MV-4-11 (cell line): ENCODE results near the gene SLC2A4.
"Not testable (repeated sequence)": the region's sequence is repeated elsewhere in the genome, so short reads cannot be mapped to it uniquely, and the experiment has no call there.

Experiments used
- DNase-seq: peaks from one replicate; lab custom pipeline; 2025; lab: John Stamatoyannopoulos, UW

The SLC2A4 gene

DNA sequence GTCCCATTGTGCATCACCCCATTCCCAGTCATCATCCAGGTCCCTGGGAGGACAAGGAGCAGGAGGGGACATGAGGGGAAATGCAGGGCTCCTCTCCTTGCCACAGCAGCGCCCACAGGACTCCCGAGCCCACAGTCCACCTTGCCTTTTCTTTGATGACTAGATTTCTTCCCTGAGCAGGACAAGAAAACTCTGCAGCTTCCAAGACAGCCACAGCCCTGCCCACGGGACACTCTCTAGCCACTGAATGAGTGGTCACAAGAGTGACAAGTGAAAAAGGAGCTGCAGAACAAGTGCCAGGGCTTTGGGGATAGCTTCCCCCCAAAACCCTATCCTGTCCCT, 42.9 kb downstream of the SLC2A4 start:
- no peak for DNase-seq

DNA sequence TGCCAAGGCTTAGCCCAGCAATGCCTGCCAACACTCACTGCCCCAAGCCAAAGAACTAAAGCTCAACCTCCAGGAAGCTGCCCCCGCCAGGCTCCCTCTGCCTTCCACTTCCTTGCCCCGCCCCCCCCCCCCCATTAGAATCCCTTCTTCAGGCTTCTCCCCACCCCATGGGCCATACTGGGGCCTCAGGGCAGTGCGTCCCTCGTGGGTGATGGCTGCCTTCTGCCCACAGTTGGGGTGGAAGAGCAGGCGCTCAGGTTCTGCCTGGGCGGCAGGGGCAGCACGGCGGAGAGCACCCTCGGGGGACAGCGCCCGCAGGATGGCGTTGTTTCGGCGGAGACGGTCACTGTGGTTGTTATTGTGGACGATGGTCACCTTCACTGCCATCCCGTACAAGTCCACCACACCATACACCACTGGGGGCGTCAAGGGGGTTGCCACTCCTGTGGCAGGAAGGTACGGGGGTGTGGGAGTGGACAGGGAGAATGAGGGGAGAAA, 43.6 kb downstream of the SLC2A4 start:
- DNase-seq: no peak

DNA sequence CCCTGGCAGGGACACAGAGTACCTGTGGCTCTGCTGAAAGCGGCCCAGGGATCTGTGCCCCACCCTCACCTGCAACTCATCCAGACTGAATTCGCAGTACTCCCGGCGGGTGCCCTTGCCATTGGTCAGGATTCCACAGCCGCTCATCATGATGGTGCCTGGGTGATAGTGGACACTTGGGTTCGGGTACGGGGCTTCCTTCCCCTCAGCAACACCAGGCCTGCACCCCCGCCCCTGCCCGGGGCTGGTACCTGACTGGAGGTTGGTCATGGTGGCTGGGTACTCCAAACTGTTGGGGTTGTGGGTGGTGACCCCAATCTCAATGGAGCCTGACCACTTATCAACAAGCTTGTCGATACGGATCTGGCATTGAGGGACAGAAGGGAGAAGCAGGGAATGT, 44.7 kb downstream of the SLC2A4 start:
- DNase-seq: no peak

DNA sequence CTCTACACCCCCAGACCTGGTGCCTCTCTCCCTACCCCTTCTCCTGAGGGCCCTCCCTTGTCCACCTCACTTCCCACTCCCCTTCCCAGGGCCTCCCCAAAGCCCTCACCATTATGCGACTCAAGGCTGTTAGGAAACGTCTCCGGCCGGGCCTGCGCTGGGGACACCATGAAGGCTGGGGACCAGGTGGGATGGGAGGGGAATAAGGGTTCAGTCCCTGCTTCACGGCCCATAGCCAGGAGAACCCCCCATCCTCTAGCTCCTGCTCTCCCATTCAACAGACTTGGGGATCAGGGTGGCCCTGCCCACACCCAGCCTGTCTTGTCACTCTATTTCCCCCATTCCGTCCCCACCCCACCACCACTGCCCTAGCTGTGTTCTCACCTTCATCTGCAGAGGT, 45.5 kb downstream of the SLC2A4 start:
- DNase-seq: no peak

DNA sequence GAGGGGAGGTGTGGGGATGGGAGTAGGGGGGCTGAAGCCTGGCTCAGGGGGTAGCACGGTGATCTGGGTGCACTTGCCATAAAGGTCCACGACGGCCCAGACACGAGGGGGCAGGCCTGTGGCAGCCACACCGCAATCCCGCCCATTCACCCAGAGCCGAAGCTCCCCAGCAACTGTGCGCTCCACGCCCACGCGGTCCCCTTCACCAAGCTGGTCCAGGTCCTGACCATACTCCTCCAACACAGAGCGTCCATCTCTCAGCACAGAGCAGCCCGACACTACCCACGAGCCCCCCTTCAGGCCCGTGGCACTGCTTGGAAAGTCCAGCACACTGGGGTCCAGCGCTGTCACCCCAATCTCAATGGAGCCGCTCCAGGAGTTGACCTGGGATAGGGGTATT, 46.0 kb downstream of the SLC2A4 start:
- no peak for DNase-seq

DNA sequence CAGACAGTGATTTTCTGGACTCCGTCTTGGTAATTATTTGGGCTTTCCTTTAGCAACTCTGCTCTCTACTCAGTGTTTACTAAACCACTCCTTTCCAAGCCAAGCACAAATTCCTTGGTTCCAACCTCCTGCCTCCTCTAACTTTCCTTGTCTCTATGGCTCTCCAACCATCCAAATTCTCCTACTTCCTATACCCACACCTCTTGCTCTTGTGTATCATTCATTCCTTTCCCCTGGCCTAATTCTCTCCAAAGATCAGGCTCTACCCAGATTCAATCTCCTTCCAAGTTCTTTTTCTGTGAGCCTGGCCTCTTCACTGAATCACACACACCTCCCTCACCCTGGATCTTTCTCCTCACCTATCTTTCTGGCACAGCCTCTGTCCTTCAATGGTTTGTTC, 46.5 kb downstream of the SLC2A4 start:
- no peak for DNase-seq

DNA sequence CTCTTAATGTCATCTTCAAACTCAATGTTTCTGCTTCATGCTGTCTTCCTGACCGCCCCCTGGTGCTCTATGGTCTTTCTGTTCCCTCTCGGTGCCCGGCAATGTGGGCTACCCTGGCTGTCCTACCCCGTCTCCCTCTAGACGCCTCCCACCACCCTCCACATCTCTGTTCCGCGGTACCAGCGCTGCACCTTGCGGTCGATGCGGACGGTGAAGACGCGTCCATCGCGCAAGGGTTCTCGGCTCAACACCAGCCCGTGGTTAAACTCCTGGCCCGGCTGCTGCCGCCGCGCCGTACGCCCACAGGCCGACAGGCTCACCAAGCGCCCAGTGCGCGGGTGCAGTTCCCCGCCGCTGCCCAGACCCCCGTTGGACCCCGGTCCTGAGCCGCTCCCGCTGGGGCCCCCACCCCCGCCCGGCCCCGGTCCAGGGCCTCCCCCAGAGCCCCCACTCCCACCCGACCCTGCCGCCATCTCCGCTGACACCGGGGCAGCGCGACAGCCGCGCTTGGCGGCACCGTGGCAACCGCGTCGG, 47.4 kb downstream of the SLC2A4 start, which contains the start of gene NEURL4:
NEURL4 (minus strand) TSS at position 496 of the 534 bp plus-strand sequence; CDS start at position 473, 23 bp downstream.
- DNase-seq: peak; percentile 38

DNA sequence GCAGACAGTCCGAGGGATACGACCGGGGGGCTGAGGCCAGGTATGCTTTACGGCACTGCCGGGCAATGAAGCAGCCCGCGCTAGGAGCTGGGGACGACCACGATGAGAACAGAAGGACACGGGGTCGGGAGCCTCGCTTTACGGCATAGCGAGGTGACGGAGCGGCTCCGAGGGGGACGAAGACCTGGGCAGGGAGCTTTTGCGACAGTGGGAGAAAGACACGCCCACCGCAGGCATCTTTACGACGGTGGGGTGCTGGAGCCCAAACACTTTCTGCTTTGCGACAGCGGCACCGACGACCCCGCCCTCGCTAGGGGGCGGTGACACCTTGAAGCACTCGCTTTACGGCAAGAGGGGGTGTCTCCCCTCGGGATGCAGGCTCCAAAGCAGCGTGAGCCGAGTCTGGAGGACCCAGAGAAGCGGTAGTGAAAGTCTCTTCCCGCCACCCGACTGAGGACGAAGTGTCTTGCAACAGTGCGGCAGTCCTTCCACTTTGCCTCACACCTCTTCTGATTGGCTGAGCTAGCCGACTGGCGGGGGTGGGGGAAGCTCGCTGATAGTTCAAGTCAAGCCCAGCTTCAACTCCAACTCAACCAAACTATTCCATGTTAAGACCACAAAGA, 48.0 kb downstream of the SLC2A4 start:
- peak; percentile 100 for DNase-seq

DNA sequence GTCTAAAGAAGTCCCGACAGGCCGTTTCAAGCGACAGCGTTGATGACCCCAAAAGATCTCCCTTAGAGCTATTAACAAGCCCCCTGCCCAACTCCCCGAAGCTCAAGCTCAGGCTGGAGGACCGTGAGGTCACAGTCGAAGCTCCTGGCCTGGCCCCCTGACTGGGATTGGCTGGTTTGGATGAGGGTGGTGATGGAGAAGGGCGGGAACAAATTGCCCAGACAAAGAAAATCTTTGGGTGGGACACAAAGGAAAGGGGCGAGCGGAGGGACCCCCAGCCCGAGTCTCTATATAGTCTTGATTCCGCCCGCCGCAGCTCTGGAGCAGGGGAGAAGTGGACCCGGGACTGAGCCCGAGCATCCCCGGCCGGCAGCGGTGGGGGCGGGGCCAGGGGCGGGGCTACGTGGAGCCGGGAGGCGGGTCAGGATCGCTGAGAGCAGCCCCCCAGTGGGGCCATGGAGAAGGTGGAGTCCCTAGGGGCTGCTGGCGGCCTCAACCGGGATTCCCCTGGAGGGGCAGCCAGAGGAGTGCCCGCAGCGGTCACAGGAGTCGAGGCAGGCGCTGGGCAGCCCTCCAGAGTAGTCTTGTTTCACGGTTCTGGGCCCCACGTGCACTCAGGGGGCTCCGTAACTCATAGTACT, 48.6 kb downstream of the SLC2A4 start:
- peak; percentile 84 for DNase-seq

DNA sequence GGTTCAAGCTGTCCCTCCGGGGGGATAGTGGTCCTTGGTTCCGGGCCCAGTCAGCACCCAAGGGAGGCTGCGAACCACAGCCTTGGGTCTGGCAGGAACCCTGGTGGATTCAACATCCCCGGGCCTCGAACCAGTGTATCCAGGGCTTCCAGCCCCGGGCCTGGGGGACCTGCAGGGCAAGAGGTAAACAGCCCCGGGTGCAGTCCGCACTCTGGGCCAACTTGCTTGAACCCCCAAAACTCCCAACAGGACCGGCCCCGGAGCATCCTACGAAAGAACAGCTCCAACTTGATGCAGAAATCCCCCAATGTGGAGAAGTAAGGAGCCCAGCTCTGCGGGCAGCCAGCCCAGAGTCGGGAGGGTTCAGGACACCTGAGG, 49.1 kb downstream of the SLC2A4 start:
- no peak for DNase-seq

DNA sequence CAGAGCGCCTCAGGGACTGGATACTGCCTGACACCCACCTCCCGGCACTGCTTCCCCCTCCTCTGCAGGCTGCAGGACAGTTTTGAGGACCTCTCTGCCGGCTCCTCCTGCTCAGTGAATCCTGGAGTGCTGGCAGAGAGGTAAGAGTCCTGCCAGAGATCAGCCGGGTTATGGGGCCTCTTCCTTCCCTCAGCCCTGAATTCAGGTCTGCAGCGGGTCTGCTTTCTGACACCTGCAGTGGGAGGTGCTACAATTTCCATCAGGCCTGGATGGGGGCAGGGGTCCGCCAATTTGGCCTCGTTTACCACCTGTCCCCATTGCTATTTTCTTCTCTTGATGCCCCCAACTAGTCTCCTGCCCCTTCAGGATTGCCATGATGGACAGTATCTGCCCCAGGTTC, 50.6 kb downstream of the SLC2A4 start:
- DNase-seq: no peak

DNA sequence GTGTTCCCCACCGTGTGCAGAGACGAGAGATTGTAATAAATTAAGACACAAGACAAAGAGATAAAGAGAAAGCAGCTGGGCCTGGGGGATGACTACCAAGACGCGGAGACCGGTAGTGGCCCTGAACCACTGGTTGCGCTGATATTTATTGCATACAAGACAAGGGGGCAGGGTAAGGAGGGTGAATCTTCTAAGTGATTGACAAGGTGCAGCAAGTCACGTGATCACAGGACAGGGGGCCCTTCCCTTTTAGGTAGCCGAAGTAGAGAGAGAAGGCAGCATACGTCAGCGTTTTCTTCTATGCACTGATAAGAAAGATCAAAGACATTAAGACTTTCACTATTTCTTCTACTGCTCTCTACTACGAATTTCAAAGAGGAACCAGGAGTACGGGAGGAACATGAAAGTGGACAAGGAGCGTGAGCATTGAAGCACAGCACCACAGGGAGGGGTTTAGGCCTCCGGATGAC, 51.1 kb downstream of the SLC2A4 start:
- peak; percentile 65 for DNase-seq

DNA sequence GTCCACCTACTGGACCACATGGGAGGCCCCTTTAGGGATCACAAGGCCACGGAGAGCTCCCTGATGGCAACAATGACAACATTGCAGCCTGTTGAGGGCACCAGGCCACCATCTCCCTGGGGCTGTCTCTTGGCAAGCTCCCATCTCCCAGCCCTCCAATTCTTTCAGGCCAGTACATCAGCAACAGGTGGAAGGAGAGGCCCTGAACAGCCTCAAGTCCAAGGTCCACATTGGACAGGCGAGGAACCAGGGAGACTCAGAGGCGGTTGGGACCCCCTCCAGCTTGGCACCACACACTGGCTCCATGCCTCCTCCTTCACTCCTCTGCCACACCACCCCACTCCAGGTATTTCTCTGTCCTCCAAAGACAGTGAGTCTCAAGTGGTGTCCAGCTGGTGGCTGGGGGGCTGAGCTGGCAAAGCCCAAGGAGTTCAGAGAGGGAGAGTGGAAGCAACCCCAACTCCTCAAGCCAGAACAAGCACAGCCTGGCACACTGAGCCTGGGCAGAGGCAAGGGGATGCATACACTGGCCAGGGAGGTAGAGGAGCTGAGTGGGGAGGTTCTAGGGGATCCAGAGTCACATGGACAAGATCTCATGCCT, 53.5 kb downstream of the SLC2A4 start:
- DNase-seq: no peak

DNA sequence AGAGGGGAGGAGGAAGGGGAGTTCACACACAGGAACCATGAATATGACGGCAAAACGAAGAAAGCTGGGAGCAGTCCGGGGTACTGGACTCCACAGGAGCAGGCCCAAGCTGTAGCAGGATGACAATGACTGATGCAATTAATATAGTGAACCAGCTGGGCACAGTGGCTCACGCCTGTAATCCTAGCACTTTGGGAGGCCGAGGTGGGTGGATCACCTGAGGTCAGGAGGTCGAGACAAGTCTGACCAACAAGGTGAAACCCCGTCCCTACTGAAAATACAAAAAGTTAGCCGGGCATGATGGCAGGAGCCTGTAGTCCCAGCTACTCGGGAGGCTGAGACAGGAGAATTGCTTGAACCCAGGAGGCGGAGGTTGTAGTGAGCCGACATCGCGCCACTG, 54.2 kb downstream of the SLC2A4 start:
- DNase-seq: not testable (repeated sequence)

DNA sequence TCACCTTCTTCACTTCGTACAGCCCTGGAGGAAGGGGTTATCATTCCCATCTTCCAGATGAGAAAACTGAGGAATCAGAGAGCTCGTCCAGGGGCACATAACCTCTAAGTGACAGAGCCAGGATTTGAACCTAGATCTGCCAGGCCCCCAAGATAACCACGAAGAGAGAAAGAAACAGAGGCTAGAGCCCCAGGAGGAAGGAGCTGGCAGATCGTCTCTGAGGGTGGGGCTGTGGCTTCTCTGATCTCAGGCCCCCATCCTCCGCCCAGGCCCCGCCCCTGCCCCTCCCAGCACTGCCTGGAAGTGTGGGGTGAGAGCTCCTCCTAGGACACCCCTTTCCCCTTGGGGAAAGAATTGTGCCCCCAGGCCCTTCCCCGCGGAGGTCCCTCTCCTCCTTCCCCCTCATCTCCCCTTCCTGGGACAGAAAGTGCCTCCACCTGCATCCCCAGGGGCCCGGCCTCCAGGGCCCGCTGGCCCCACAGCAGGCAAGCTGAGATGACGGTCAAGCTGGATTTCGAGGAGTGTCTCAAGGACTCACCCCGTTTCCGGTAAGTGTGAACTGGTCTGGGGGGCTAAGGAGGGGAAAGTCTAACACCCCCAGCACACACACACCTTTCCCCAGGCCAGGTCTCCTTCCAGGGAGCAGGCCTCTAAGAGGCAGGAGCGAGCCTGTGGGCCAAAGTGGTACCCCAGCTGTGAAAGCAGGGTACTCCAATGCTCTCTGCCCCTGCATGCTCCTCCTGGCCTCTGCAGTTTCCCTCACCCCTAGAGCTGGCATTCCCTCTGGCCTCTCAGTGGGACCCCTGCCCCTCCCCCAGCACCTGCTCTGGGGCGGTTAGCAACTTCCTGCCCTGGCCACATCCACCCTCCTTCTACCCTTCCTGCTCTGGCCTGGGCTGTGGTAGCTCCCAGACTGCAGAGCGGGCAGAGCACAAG, 55.0 kb downstream of the SLC2A4 start, which contains the start of gene ACAP1:
ACAP1 (plus strand) TSS at position 290 of the 936 bp plus-strand sequence; CDS start at position 496, 206 bp downstream.
- DNase-seq: peak; percentile 48

DNA sequence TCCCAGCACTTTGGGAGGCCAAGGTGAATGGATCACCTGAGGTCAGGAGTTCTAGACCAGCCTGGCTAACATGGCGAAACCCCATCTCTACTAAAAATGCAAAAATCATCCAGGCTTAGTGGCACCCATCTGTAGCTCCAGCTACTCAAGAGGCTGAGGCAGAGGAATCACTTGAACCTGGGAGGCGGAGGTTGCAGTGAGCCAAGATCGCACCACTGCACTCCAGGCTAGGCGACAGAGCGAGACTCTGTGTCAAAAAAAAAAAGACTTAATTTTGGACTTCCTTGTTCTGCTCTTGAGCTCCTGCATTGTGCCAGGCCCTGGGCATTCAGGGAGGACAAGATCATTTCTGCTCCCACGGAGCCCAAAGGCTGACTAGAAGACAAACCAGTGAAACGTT, 56.1 kb downstream of the SLC2A4 start:
- not testable (repeated sequence) for DNase-seq
